ENCODE results near the gene UBTF. TPM values are rescaled to one million over a fixed set of nuclear protein-coding genes. Genes with fewer than 3 reads are reported as not detected.
A peak's percentile ranks its signal among the peaks of the same experiment; 100 is the strongest.

Gene UBTF
- total and polyA plus RNA-seq, 9 of the 15 experiments (the other 6 are each of a cell fraction or from before 2014, with no cell fraction given), result 1.2 to 113 (median 83.6) TPM

GRCh38 chr17:44266402-44267164 is 47.1 kb upstream of the UBTF start (continued):
- no peak for TF ChIP-seq RBM14 (IDR thresholded peaks at IDR 0.05; ENCODE audit: borderline replicate concordance, insufficient read depth, low read depth, low read length)
- TF ChIP-seq ZBTB11 (CRISPR knock-in tag; IDR thresholded peaks at IDR 0.05), result peak in 1 of 3 experiments; percentile 91; a peak in 2 of 6 replicates
- TF ChIP-seq CBFA2T2 (conservative IDR thresholded peaks at IDR 0.05), result peak; percentile 100
- TF ChIP-seq EHMT2 (IDR thresholded peaks at IDR 0.05), result no peak
- TF ChIP-seq VEZF1 (CRISPR knock-in tag; IDR thresholded peaks at IDR 0.05), result peak; percentile 89
- peak; percentile 96 for TF ChIP-seq CREB3 (tag; conservative IDR thresholded peaks at IDR 0.05; ENCODE audit: low read depth)
- TF ChIP-seq ZNF740 (CRISPR knock-in tag; IDR thresholded peaks at IDR 0.05), result no peak
- 0 out of 4 replicates have a peak, but pooled peaks of 1 of the 2 experiments have one; percentile 5 for TF ChIP-seq ZNF740 (tag; IDR thresholded peaks at IDR 0.05)
- TF ChIP-seq ZNF140 (CRISPR knock-in tag; IDR thresholded peaks at IDR 0.05), result no peak
- TF ChIP-seq ZNF79 (CRISPR knock-in tag; IDR thresholded peaks at IDR 0.05; ENCODE audit: low read depth), result no peak
- peak; percentile 100 for TF ChIP-seq ZNF431 (CRISPR knock-in tag; IDR thresholded peaks at IDR 0.05)
- TF ChIP-seq EWSR1 (IDR thresholded peaks at IDR 0.05; ENCODE audit: borderline replicate concordance, low read depth, partially characterized antibody), result no peak
- 0 out of 2 replicates have a peak, but pooled peaks have one; percentile 33 for TF ChIP-seq RHOXF2B (CRISPR knock-in tag; conservative IDR thresholded peaks at IDR 0.05)
- TF ChIP-seq YBX1 (IDR thresholded peaks at IDR 0.05), result no peak
- TF ChIP-seq ZNF449 (CRISPR knock-in tag; IDR thresholded peaks at IDR 0.05), result no peak
- no peak for TF ChIP-seq ARID2 (IDR thresholded peaks at IDR 0.05)
- peak; percentile 93 for TF ChIP-seq MAX (CRISPR knock-in tag; IDR thresholded peaks at IDR 0.05)

All from K562 (cell line).